DOHH2 (cell line): ENCODE measurements around the gene KRTAP4-5.
"Not testable (repeated sequence)": the region's sequence is repeated elsewhere in the genome, so short reads cannot be mapped to it uniquely, and the experiment has no call there.

Source experiments
- H3F3A ChIP-seq: fragments of 200-600 bp; sonication (generic), shearing (Covaris generic); 2 replicates; pipeline ENCODE4 v1.6.0; 2016; ENCODE audit warnings: antibody characterized with exemption, mild to moderate bottlenecking; ENCODE audit not compliant: control insufficient read depth, insufficient read depth
- H3K27ac ChIP-seq: fragments of 200-600 bp; sonication (generic); 2 replicates; pipeline ENCODE4 v1.5.1; 2014; ENCODE audit warnings: low read depth, mild to moderate bottlenecking, low read length, moderate library complexity
- H3K27me3 ChIP-seq: fragments of 200-600 bp; sonication (generic); 2 replicates; pipeline ENCODE4 v1.6.1; 2014; ENCODE audit warnings: mild to moderate bottlenecking, low read length, mixed read lengths; ENCODE audit not compliant: control insufficient read depth
- H3K36me3 ChIP-seq: fragments of 200-600 bp; sonication (generic); 2 replicates; pipeline ENCODE4 v1.6.1; 2014; ENCODE audit warnings: mild to moderate bottlenecking, low read length, moderate library complexity, mixed read lengths; ENCODE audit not compliant: control insufficient read depth
- H3K4me1 ChIP-seq: fragments of 200-600 bp; sonication (generic); 2 replicates; pipeline ENCODE4 v1.6.1; 2014; ENCODE audit warnings: mild to moderate bottlenecking, low read length, mixed read lengths; ENCODE audit not compliant: control insufficient read depth
- H3K4me2 ChIP-seq: fragments of 200-600 bp; sonication (generic); 2 replicates; pipeline ENCODE4 v1.6.0; 2014; ENCODE audit warnings: mild to moderate bottlenecking, low read length, moderate library complexity
- H3K4me3 ChIP-seq: fragments of 200-600 bp; sonication (generic); 2 replicates; pipeline ENCODE4 v1.5.1; 2014; ENCODE audit warnings: mild to moderate bottlenecking, low read length, mixed read lengths
- H3K79me2 ChIP-seq: fragments of 200-600 bp; sonication (generic); 2 replicates; pipeline ENCODE4 v1.6.1; 2014; ENCODE audit warnings: mild to moderate bottlenecking, low read length, mixed read lengths; ENCODE audit not compliant: control insufficient read depth
- H3K9me2 ChIP-seq: fragments of 200-600 bp; sonication (generic); replicated peaks from 2 replicates; pipeline ENCODE4 v1.6.1; 2014; ENCODE audit warnings: mild to moderate bottlenecking, low read length, mixed read lengths; ENCODE audit not compliant: control insufficient read depth
- H3K9me3 ChIP-seq: fragments of 200-600 bp; sonication (generic); 2 replicates; pipeline ENCODE4 v1.6.1; 2014; ENCODE audit warnings: antibody characterized with exemption, low read length, mixed read lengths; ENCODE audit not compliant: control insufficient read depth, insufficient read depth
- H4K20me1 ChIP-seq: fragments of 200-600 bp; sonication (generic); 2 replicates; pipeline ENCODE4 v1.6.0; 2014; ENCODE audit warnings: low read depth, mild to moderate bottlenecking, antibody characterized with exemption, low read length, moderate library complexity; ENCODE audit not compliant: control insufficient read depth, insufficient read depth
- CTCF ChIP-seq: fragments of 200-600 bp; sonication (generic); IDR thresholded peaks from one replicate; pipeline ENCODE4 v1.5.1; 2014; ENCODE audit warnings: antibody characterized with exemption, mild to moderate bottlenecking, low read depth, low read length; ENCODE audit not compliant: poor library complexity, severe bottlenecking
- EZH2phosphoT487 ChIP-seq: fragments of 200-600 bp; sonication (generic); IDR thresholded peaks from 2 replicates; pipeline ENCODE4 v1.6.1; 2017; ENCODE audit warnings: borderline replicate concordance, mild to moderate bottlenecking, antibody characterized with exemption, low read length, moderate library complexity, mixed read lengths

KRTAP4-5 gene

GRCh38 chr17:41140360-41141131 lies 9.1 kb downstream of the KRTAP4-5 start, which contains the start of gene KRTAP4-6:
KRTAP4-6 (minus strand) TSS chr17:41140544; CDS start chr17:41140487, 57 bp downstream.
- no peaks in the 10 kb centered on the region for H3F3A ChIP-seq
- no peaks in the 10 kb centered on the region for H3K36me3 ChIP-seq
- H3K4me3 ChIP-seq = no peak within 1 kb of the TSS
- H3K9me2 ChIP-seq = no peaks in the 10 kb centered on the region
- H3K27ac ChIP-seq = no peak within 1 kb of the TSS
- H3K27me3 ChIP-seq = no peaks in the 10 kb centered on the region
- no peak within 1 kb of the TSS for H3K4me2 ChIP-seq
- H3K9me3 ChIP-seq = peaks cover 15% of the 10 kb centered on the region
- H3K79me2 ChIP-seq = no peaks in the 10 kb centered on the region
- H4K20me1 ChIP-seq = no peaks in the 10 kb centered on the region
- no peak for TF ChIP-seq EZH2phosphoT487
- no peak for TF ChIP-seq CTCF
- H3K4me1 ChIP-seq = no peaks in the 10 kb centered on the region

DNA sequence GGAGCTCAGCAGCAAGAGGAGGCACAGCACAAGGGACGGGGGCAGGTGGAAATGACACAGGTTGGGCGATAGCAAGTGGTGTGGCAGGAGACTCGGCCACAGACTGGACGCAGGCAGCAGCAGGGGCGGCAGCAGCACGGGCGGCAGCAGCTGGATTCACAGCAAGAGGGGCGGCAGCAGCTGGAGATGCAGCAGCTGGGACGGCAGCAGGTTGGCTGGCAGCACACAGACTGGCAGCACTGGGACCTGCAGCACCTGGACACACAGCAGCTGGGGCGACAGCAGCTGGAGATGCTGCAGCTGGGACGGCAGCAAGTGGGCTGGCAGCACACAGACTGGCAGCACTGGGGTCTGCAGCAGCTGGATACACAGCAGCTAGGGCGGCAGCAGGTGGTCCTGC lies 9.8 kb downstream of the KRTAP4-5 start:
- not testable (repeated sequence) for H3F3A ChIP-seq, H4K20me1 ChIP-seq, H3K36me3 ChIP-seq, H3K4me1 ChIP-seq, H3K4me2 ChIP-seq, H3K9me2 ChIP-seq, H3K4me3 ChIP-seq, H3K79me2 ChIP-seq, H3K27ac ChIP-seq, H3K27me3 ChIP-seq
- H3K9me3 ChIP-seq = peaks cover 15% of the 10 kb centered on the region

DNA sequence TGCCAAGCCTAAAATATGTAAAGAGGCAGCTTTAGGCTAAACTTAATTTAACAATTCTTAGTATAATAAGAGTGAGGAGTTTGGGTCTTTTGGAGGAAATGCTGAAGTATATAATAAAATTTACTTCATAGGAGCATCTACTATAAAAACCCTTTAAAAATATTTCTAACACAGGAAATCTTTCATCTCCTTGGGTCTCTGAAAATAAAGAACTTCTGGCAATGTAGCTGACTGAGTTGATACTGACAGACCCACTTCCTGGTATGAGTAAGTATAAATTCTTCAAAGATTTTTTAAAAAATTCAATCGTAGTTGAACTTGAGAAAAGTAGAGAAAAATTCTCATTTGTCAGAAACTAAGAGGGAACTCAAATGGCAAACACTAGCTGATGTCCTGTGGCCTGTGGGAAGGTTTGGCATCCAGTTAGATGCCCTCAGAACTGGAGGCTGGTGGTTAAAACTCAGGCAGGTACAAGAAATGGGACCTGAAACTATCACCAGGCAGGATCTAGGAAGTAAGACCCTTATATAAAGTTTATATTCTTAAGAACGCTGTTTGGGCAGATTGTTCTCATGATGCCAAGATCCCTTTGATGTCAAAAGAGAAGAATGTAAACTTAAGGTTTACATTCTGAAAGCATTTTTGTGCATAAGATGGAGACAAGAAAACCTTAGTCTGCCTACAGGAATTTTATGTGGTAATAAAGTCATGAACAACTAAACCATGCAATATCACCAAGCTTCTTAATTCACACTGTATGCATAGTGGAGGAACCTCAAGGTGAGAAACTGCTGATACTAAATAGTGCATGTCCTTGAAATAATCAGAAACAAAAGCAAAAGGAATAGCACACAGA lies 15.5 kb downstream of the KRTAP4-5 start:
- Histone ChIP-seq H3K27ac (no peak overlapping the region), H4K20me1 (no peaks in the 10 kb centered on the region), H3K4me1 (peaks cover 22% of the 10 kb centered on the region), H3K27me3 (no peaks in the 10 kb centered on the region), H3K36me3 (no peaks in the 10 kb centered on the region), H3F3A (no peaks in the 10 kb centered on the region), H3K79me2 (no peaks in the 10 kb centered on the region), H3K4me2 (no peak overlapping the region), H3K4me3 (no peak overlapping the region), H3K9me3 (no peaks in the 10 kb centered on the region), H3K9me2 (no peaks in the 10 kb centered on the region)
- no peak for TF ChIP-seq CTCF
- no peak for TF ChIP-seq EZH2phosphoT487

DNA sequence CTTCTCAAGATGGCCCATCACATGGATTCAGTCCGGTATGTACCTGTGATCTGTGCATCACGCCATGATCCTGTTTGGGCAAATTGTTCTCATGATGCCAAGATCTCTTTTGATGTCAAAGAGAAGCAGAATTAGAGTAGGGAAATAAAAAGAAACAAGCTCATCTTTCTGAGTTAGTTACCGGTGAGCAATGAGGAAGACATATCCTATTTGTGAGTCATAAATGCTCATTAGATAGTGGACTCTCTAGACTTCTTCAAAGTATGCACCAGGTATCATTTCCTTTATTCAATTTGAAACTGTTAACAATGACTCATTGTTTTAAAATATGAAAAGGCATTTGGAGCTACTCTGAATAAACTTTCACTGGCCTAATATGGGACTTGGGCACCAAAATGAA lies 17.6 kb downstream of the KRTAP4-5 start:
- Histone ChIP-seq H3K4me2 (no peak overlapping the region), H3K4me1 (peaks cover 22% of the 10 kb centered on the region), H3K4me3 (no peak overlapping the region), H3K9me2 (no peaks in the 10 kb centered on the region), H3K79me2 (no peaks in the 10 kb centered on the region), H3F3A (no peaks in the 10 kb centered on the region), H3K36me3 (no peaks in the 10 kb centered on the region), H3K27me3 (no peaks in the 10 kb centered on the region), H4K20me1 (no peaks in the 10 kb centered on the region), H3K27ac (no peak overlapping the region), H3K9me3 (no peaks in the 10 kb centered on the region)
- TF ChIP-seq EZH2phosphoT487 = no peak
- TF ChIP-seq CTCF = no peak
